Measurements from ENCODE around the gene FLYWCH2. TPM values are rescaled to one million over a fixed set of nuclear protein-coding genes. Genes with fewer than 3 reads are reported as not detected.

The FLYWCH2 gene
- total RNA-seq, 1 experiment from 2014 or later: 23.9 TPM

DNA sequence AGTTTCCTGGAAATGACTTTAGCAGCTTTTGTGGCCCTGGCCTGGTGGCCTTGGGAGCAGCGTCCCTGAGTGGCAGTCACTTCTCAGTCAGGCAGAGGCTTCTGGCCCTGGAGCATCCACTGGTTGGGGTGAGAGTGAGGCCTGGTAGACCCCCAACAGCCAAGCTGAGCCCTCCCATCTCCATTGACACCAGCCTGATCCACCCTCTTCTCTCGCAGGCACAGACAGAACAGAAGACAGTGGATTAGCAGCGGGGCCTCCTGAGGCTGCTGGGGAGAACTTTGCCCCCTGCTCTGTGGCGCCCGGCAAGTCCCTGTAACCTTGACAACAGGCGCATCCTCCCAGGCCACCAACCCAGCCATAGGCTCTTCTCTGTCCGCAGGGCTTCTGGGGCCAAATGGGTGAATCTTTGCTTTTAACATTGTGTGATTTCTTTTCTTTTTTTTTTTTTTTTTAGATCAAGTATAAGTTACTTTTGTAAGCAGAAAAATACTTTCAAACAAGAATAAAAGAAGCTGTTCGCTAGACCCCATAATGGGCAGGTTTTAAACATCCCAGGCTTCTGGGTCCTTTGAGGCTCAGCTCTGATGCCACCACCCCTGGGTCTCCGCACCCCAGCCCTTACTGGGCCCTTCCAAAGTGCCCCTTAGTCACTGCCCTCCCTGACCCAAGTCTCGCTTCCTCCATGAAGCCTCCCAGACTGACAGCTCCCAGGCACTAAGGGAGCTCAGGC, 16.0 kb downstream of the FLYWCH2 start:
- no TSS peak for BruUV-seq (replicated peaks)
- Histone ChIP-seq H3K27me3 (replicated peaks; ENCODE audit: insufficient read depth, low read depth, low read length, poor library complexity) (no peaks in the 10 kb centered on the region), H3K36me3 (ENCODE audit: insufficient read depth, low read length, poor library complexity, severe bottlenecking) (no peaks in the 10 kb centered on the region), H3K4me3 (ENCODE audit: low read depth, low read length, poor library complexity, severe bottlenecking) (no peak overlapping the region), H3K9me3 (ENCODE audit: low read depth, low read length, poor library complexity, severe bottlenecking) (no peaks in the 10 kb centered on the region), H3K4me1 (ENCODE audit: insufficient read depth, low read length, poor library complexity, severe bottlenecking) (no peaks in the 10 kb centered on the region), H3K27ac (ENCODE audit: low read depth, low read length, poor library complexity, severe bottlenecking) (no peak overlapping the region)
- CTCF ChIA-PET: no interaction called here
- POLR2A ChIA-PET (ENCODE audit: low non-redundant PET): no interaction called here
- no peak for TF ChIP-seq EZH2 (IDR thresholded peaks at IDR 0.05; ENCODE audit: borderline replicate concordance, low read depth, low read length, poor library complexity, severe bottlenecking)
- TF ChIP-seq, protein P1, sequence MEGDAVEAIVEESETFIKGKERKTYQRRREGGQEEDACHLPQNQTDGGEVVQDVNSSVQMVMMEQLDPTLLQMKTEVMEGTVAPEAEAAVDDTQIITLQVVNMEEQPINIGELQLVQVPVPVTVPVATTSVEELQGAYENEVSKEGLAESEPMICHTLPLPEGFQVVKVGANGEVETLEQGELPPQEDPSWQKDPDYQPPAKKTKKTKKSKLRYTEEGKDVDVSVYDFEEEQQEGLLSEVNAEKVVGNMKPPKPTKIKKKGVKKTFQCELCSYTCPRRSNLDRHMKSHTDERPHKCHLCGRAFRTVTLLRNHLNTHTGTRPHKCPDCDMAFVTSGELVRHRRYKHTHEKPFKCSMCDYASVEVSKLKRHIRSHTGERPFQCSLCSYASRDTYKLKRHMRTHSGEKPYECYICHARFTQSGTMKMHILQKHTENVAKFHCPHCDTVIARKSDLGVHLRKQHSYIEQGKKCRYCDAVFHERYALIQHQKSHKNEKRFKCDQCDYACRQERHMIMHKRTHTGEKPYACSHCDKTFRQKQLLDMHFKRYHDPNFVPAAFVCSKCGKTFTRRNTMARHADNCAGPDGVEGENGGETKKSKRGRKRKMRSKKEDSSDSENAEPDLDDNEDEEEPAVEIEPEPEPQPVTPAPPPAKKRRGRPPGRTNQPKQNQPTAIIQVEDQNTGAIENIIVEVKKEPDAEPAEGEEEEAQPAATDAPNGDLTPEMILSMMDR (conservative IDR thresholded peaks at IDR 0.05; ENCODE audit: low read depth, low read length): no peak
- no peak for DNase-seq (ENCODE audit: low spot score)
- intact Hi-C loops (cut with micrococcal nuclease; ENCODE audit: unreplicated experiment): no loop called here

DNA sequence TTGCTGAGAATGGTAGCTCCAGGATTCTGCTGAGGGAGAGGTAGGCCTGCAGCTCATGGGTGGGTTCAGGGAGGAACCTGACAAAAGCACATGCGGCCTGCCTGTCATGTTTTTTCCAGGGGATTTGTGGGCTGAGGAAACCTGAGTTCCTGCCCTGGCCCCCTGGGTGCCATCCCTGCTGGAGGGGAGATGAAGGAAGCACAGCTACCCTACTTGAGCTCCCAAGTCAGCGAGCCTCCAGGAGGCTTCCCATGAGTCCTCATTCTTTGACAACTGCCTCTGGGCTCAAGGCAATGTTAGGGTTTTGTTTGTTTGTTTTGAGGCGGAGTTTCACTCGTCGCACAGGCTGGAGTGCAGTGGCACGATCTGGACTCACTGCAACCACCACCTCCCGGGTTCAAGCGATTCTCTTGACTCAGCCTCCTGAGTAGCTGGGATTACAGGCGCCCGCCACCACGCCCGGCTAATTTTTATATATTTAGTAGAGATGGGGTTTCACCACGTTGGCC, 16.6 kb downstream of the FLYWCH2 start:
- H3K9me3 ChIP-seq (ENCODE audit: low read depth, low read length, poor library complexity, severe bottlenecking): no peaks in the 10 kb centered on the region
- no peak overlapping the region for H3K27ac ChIP-seq (ENCODE audit: low read depth, low read length, poor library complexity, severe bottlenecking)
- no peak for DNase-seq (ENCODE audit: low spot score)
- BruUV-seq (replicated peaks): no TSS peak
- CTCF ChIA-PET: no interaction called here
- H3K36me3 ChIP-seq (ENCODE audit: insufficient read depth, low read length, poor library complexity, severe bottlenecking): no peaks in the 10 kb centered on the region
- no peak overlapping the region for H3K4me3 ChIP-seq (ENCODE audit: low read depth, low read length, poor library complexity, severe bottlenecking)
- no peaks in the 10 kb centered on the region for H3K4me1 ChIP-seq (ENCODE audit: insufficient read depth, low read length, poor library complexity, severe bottlenecking)
- H3K27me3 ChIP-seq (replicated peaks; ENCODE audit: insufficient read depth, low read depth, low read length, poor library complexity): no peaks in the 10 kb centered on the region
- POLR2A ChIA-PET (ENCODE audit: low non-redundant PET): no interaction called here
- TF ChIP-seq EZH2 (IDR thresholded peaks at IDR 0.05; ENCODE audit: borderline replicate concordance, low read depth, low read length, poor library complexity, severe bottlenecking): no peak
- TF ChIP-seq, protein P1 (conservative IDR thresholded peaks at IDR 0.05; ENCODE audit: low read depth, low read length): no peak
- intact Hi-C loops (cut with micrococcal nuclease; ENCODE audit: unreplicated experiment): no loop called here

DNA sequence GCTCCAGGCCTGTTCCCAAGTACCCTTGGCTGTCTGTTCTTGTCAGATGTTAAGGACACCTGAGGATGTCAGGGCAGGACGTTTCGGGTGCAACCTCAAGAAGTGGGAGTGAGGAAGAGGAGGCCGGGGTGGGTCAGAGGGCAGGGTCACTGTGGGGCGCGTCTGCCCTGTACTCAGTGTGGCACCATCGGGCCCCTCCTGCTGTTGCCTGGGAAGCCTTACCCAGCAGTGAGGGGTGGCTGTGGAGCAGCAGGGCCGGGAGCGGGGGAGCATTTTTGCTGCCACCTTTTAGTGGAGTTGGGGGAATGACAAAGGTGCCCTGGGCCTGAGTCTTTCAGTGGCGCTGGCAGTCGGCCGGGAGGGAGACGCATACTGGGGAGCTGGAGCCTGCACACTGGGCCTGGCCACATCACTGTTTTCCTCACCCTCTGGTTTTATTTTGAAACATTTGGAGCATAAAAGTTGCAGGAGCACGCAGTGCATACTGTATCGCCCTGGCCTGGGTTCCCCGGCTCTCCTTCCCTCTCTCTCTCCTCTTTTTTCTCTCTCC, 17.6 kb downstream of the FLYWCH2 start:
- intact Hi-C loops (cut with micrococcal nuclease; ENCODE audit: unreplicated experiment): no loop called here

More for the DNA sequence above, 17.6 kb downstream of the FLYWCH2 start:
- H3K27ac ChIP-seq (ENCODE audit: low read depth, low read length, poor library complexity, severe bottlenecking): no peak overlapping the region
- H3K4me1 ChIP-seq (ENCODE audit: insufficient read depth, low read length, poor library complexity, severe bottlenecking): no peaks in the 10 kb centered on the region
- TF ChIP-seq, protein P1 (conservative IDR thresholded peaks at IDR 0.05; ENCODE audit: low read depth, low read length): no peak
- no peak for TF ChIP-seq EZH2 (IDR thresholded peaks at IDR 0.05; ENCODE audit: borderline replicate concordance, low read depth, low read length, poor library complexity, severe bottlenecking)
- DNase-seq (ENCODE audit: low spot score): no peak
- ChIA-PET POLR2A (ENCODE audit: low non-redundant PET) (no interaction called here), CTCF (no interaction called here)
- no peaks in the 10 kb centered on the region for H3K27me3 ChIP-seq (replicated peaks; ENCODE audit: insufficient read depth, low read depth, low read length, poor library complexity)
- no peaks in the 10 kb centered on the region for H3K36me3 ChIP-seq (ENCODE audit: insufficient read depth, low read length, poor library complexity, severe bottlenecking)
- H3K4me3 ChIP-seq (ENCODE audit: low read depth, low read length, poor library complexity, severe bottlenecking): no peak overlapping the region
- BruUV-seq (replicated peaks): no TSS peak
- no peaks in the 10 kb centered on the region for H3K9me3 ChIP-seq (ENCODE audit: low read depth, low read length, poor library complexity, severe bottlenecking)
